Measurements from ENCODE around the gene SLC12A9. TPM values are rescaled to one million over a fixed set of nuclear protein-coding genes. Genes with fewer than 3 reads are reported as not detected.

The SLC12A9 gene, protein sequence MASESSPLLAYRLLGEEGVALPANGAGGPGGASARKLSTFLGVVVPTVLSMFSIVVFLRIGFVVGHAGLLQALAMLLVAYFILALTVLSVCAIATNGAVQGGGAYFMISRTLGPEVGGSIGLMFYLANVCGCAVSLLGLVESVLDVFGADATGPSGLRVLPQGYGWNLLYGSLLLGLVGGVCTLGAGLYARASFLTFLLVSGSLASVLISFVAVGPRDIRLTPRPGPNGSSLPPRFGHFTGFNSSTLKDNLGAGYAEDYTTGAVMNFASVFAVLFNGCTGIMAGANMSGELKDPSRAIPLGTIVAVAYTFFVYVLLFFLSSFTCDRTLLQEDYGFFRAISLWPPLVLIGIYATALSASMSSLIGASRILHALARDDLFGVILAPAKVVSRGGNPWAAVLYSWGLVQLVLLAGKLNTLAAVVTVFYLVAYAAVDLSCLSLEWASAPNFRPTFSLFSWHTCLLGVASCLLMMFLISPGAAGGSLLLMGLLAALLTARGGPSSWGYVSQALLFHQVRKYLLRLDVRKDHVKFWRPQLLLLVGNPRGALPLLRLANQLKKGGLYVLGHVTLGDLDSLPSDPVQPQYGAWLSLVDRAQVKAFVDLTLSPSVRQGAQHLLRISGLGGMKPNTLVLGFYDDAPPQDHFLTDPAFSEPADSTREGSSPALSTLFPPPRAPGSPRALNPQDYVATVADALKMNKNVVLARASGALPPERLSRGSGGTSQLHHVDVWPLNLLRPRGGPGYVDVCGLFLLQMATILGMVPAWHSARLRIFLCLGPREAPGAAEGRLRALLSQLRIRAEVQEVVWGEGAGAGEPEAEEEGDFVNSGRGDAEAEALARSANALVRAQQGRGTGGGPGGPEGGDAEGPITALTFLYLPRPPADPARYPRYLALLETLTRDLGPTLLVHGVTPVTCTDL
- total RNA-seq: 10 to 100 TPM; 15.5 to 20.0 TPM

DNA sequence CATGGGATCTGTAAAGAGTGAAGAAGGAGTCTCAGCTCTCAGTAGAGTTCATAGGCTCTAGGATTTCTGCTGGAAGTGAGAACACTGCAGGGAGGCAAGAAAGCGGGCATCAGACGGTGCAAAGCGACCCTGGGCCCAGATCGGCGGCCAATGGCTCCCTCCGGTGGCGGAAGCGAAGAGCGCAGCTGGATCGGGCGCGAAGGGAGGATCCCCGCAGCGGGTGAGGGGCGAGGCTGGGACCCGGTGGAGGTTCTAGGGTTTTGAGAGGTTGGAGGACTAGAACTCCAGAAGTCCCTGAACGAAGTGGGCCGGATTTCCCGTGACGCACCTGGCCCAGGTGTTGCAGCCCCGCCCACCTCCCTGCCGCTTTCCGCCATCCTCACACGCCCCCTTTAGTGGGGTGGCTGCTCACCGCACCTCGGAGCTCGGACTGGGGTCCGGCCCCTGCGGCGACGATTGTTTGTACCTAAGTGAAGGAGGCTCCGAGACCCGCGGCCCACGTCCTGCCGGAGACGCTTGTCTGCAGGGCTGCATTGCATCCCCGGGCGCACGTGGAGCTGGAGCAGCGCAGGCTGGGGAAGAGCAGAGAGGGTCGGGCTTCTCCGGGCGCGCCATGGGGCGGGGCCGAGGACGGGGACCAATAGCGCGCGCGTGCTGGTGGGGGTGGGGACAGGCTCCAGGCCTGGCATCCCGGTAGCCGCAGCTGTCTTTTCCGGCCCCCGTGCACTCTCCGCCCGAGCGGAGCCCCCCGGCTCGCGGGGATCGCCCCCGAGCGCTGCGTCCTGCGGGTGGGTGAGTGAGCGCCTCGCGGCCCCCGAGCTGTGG, at the start of gene SLC12A9:
Gene SLC12A9, plus strand, starts transcription at position 666 of the 825 bp plus-strand sequence. CDS start 1,485 bp downstream, outside the sequence.

DNA sequence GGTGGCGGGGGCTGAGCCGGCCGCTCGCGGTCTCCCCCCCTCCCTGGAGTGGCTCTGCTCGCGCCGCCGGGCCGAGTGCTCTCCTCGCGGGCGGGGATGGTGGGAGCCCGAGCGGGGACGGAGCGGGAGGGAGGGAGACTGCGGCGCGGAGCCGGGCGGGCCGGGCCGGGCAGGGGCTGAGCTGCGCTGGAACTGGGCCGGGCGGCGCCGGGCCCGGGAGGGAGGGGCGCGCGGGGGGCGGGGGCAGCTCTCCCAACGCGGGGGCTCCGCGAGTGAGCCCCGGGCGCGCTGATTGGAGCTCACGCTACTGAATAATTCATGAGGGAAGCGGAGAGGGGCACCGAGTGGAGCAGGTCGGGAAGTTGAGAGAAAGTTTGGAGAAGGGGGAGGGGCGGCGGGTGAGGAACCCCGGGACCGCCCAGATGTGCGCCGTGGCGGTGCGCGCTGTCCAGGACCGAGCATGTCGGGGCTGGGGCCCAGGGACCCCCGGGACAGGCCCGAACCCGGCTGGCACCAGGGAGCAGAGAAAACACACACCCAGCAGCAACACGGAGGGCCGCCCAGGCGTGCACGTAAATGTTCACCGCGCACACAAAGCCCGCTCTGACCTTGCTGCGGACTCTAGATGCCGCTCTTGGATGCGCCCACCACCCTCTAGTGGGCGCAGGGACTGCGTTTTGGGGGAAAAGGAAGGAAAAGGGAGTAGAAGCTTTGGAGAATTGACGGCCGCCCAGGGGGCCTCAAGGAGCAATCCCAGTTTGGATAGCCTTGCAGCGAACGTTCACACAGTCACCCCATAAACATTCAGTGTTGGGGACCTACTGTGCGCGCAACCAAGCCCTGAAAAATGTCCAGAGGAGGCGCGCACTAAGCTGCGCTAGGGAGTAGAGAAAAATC, 24.9 kb upstream of the SLC12A9 start, which contains the start of gene EPHB4:
Gene EPHB4, minus strand, starts transcription at position 194 of the 897 bp plus-strand sequence. CDS start 493 bp downstream, outside the sequence.

DNA sequence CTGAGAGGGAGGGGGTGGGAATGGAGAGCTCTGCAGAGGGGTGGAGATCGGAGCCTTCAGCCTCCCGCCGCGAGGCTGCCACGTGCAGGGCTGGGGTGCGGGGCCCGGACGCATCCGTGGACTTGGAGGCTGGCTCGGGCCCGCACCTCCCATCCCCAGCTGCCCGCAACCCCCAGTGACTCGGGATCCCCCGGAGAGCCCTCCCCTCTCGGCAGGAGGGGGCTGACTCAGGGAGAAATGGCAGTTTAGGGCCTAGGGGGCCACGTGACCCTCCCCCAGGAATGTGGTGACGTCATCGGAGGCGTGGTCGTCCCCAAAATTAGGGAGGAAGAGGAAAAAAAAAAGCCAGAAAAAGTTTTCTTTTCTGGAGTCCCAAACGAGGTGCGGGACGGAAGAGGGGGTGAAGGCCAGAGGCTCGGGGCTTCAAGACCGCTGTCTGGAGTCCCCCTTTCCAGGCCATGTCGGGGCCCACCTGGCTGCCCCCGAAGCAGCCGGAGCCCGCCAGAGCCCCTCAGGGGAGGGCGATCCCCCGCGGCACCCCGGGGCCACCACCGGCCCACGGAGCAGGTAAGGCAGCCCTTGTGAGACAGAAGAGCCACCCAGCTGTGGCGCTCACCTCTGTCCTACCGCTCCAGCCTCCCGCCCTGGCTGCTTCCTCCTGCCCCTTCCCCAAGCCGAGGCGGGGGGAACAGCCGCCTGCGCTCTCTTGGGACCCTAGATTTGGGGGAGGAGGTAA, 14.7 kb downstream of the SLC12A9 start, which contains the start of gene TRIP6:
Gene TRIP6, plus strand, starts transcription at position 348 of the 736 bp plus-strand sequence. Its CDS starts 111 bp downstream, at position 459.

DNA sequence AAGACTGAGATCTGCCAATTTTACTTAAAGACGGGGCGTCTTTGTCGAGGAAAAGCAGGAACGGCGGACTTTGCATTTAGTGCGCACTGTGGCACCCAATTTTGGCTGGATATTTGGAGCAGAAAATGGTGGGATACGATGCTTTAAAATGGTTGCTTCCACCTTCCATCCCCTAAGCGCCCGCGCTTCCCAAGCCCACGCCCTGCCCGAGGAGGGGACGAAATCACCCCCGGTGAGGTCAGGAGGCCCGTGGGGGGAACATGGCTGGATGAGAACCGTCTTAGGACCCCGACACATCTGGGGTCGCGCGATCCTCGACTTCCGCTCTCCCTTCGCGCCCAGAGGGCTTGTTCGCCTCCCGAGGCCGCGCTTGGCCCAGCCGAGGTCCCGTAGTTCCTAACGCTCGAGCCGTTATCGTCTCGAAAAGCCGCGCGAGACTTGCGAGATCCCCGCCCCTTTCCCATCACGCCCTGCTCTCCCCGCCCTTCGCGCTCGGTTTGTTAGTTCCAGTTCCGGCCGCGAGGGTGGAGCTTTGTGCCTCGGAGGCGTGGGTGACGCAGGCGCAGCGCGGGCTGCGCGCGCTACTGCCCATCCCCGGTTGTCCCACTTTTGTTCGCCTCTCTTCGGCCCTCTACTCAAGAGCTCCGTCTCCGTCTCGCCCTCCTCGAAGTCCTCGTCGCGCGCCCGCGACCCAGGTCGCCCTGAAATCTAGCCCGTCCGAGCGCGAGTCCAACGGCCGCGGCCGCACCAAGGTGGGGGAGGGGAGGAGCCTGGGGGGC, 22.3 kb downstream of the SLC12A9 start, which contains the start of gene SRRT:
Gene SRRT, plus strand, starts transcription at position 527 of the 779 bp plus-strand sequence. CDS start 488 bp downstream, outside the sequence.

DNA sequence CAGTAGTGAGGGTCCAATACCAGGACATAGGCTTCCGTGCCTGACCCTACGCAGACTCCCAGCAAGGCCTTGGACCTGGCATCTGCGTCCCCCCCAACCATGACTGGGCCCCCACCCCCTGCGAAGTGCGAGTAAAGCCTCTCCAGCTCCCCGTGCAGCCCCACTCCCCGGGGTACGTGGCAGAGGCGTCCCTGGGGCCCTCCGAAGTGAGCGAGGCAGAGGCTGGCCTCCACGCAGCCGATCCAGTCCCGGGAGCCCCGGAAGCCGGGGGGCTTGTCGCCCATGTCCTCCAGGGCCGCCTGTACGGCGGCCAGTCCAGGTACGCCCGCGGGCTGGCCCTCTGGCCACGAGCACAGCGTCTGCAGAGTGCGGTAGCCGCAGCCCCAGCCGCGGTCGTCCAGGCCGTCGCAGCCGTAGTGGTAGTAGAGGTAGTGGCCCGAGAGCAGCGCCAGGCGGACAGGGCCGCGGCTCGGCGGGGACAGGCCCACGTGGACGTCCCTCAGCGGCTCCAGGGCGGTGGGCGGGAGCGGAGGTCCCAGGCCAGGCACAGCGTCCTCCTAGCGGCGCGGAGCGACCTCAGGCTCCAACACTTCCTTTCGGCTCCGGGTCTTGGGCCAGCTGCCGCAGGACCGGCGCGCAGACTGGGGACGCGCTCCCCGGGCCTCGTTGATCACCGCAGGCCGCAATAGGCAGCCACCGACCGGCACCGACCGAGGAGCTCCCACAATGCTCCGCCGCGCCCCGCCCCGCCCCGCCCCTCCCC, 36.7 kb downstream of the SLC12A9 start, which contains the start of gene UFSP1:
Gene UFSP1, minus strand, starts transcription at position 728 of the 763 bp plus-strand sequence. Its CDS starts 444 bp downstream, at position 284.

DNA sequence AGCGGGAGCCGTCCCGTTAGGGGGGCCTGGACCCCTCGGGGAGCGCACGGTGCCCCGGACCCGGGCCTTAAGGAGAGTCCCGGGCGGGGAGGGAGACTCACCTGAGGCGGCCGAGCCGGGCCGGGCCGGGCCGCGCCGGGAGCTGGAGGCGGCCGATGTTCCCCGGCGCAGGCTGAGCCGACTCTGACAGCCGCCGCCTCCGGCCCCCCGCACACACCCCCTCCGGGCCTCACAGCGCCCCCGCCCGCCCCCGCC, 43.1 kb downstream of the SLC12A9 start, which contains the start of gene ACHE:
Gene ACHE, minus strand, starts transcription at position 188 of the 255 bp plus-strand sequence. CDS start 1,656 bp downstream, outside the sequence.

Small RNA genes lying within 50 kb of the gene (small RNA-seq; reads per million reads assigned to genes)
- gene RN7SL549P: 0 to 0.06 reads per million in 2 donors
- gene RN7SL750P: 0 reads per million in 2 donors

Other genes starting within 250 kb of the SLC12A9 start
- 1 to 10 TPM; 4.7 to 7.2 TPM for gene MOSPD3, start 240.2 kb upstream of the SLC12A9 start, total RNA-seq
- gene TFR2, start 211.2 kb upstream of the SLC12A9 start, total RNA-seq: under 1 TPM; 0.34 to 1.00 TPM
- not detected for gene ACTL6B, start 196.3 kb upstream of the SLC12A9 start, total RNA-seq
- gene GNB2, start 179.0 kb upstream of the SLC12A9 start, total RNA-seq: 100 to 1,000 TPM in 1 of 2 donors, 10 to 100 TPM in 1; 69.2 to 105 TPM
- gene GIGYF1, start 158.5 kb upstream of the SLC12A9 start, total RNA-seq: 10 to 100 TPM; 14.3 to 17.9 TPM
- gene POP7, start 146.6 kb upstream of the SLC12A9 start, total RNA-seq: 10 to 100 TPM; 35.4 to 73.9 TPM
- not detected for gene EPO, start 132.2 kb upstream of the SLC12A9 start, total RNA-seq
- gene ZAN, start 119.1 kb upstream of the SLC12A9 start, total RNA-seq: not detected
- 10 to 100 TPM; 21.0 to 49.0 TPM for gene EPHB4, start 25.2 kb upstream of the SLC12A9 start, total RNA-seq
- gene TRIP6, start 14.7 kb downstream of the SLC12A9 start, total RNA-seq: 100 to 1,000 TPM in 1 of 2 donors, 10 to 100 TPM in 1; 96.7 to 102 TPM
- 10 to 100 TPM; 35.8 to 52.0 TPM for gene SRRT, start 22.4 kb downstream of the SLC12A9 start, total RNA-seq
- 1 to 10 TPM; 5.2 to 7.0 TPM for gene UFSP1, start 37.0 kb downstream of the SLC12A9 start, total RNA-seq
- gene ACHE, start 43.2 kb downstream of the SLC12A9 start, total RNA-seq: under 1 TPM in 1 of 2 donors, not detected in 1; 0.34 TPM
- not detected for gene MUC3A, start 96.8 kb downstream of the SLC12A9 start, total RNA-seq
- under 1 TPM in 1 of 2 donors, not detected in 1; 0.69 TPM for gene MUC12, start 116.9 kb downstream of the SLC12A9 start, total RNA-seq
- not detected for gene MUC17, start 167.4 kb downstream of the SLC12A9 start, total RNA-seq
- 10 to 100 TPM in 1 of 2 donors, 1 to 10 TPM in 1; 10.0 to 14.3 TPM for gene TRIM56, start 232.8 kb downstream of the SLC12A9 start, total RNA-seq